Activated CD4-positive, alpha-beta T cell treated with anti-CD3 and anti-CD28 coated beads for 36 hours (primary cell): Measurements from ENCODE around the gene ARHGAP9. TPM values are rescaled to one million over a fixed set of nuclear protein-coding genes. Genes with fewer than 3 reads are reported as not detected.

Experiments used
- ATAC-seq: fragments of 200-7000 bp; cut with Tn5 transposase; one replicate; pipeline ENCODE4 v1.10.0; 2021; ENCODE audit warnings: mild to moderate bottlenecking, moderate library complexity
- CTCF ChIA-PET: fragments of 350-600 bp; sonication (Branson Sonifier 250); formaldehyde crosslinking; loops from one replicate; lab custom pipeline; 2021; ENCODE audit warnings: antibody characterized with exemption; lab: Charles Lee
- POLR2A ChIA-PET: fragments of 350-600 bp; sonication (Branson Sonifier 250); formaldehyde crosslinking; loops from one replicate; lab custom pipeline; 2021; ENCODE audit warnings: antibody characterized with exemption, inconsistent platforms; lab: Charles Lee
- DNase-seq: peaks from one replicate; pipeline ENCODE4 v3.0.0-alpha.2; 2020
- H3K27ac Mint-ChIP-seq: one replicate; pipeline ENCODE4 v1.8.0; 2021; ENCODE audit warnings: mixed read lengths
- H3K27me3 Mint-ChIP-seq: one replicate; pipeline ENCODE4 v1.8.0; 2021; ENCODE audit warnings: mixed read lengths
- H3K36me3 Mint-ChIP-seq: one replicate; pipeline ENCODE4 v1.8.0; 2021; ENCODE audit warnings: low read depth, mixed read lengths
- H3K4me1 Mint-ChIP-seq: one replicate; pipeline ENCODE4 v1.8.0; 2021; ENCODE audit warnings: mixed read lengths
- H3K4me3 Mint-ChIP-seq: one replicate; pipeline ENCODE4 v1.8.0; 2021; ENCODE audit warnings: mild to moderate bottlenecking, moderate library complexity, mixed read lengths
- H3K9me3 Mint-ChIP-seq: one replicate; pipeline ENCODE4 v1.8.0; 2021; ENCODE audit warnings: low read depth, mixed read lengths
- intact Hi-C, 2 experiments: fragments of 100-400 bp; cut with DNase I in 1 of 2; cut with micrococcal nuclease in 1 of 2; formaldehyde crosslinking; loops; one replicate each; pipeline versions ENCODE4 v1.14.2 to v1.15.1; 2022 to 2024; cut with DNase I, micrococcal nuclease
- total RNA-seq, 2 experiments: library from RNA; stranded (reverse); gene quantifications; one replicate each; pipeline ENCODE4 v1.2.3, GENCODE V29; 2021

ARHGAP9 gene
- total RNA-seq, 2 experiments from 2014 or later: 77.7 to 101 TPM

DNA sequence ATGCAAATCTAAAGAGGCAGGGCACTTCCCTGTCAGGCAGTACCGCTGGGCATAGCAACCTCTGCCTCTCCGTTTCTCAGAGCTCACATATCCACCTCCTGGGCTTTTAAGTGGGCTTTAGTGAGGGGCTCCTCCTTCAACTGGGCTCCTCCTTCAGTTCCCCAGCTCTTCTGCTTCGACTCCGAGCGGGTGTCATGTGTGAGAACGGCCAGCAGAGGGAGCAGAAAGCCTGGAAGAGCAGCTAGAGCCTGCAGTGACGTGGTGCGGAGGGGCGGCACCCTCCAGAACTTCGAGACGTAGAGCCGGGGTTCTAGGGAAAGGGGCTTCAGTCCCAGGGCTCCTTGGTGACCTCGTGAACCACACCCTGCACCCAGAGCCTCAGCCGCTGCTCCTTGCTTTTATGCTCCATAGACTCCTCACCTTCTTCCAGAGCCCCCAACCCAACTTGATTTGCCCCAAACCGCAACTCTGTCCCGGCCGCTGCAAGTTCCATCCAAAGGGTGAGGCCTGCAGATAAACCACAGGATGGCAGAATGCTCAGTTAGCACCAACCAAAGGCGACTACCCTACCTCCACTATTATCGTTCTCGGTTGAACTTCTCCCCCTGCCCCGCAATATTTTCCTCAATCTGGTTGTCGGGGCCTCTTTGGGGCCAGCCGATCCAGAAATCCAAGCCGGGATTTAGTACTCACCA lies 20.5 kb downstream of the ARHGAP9 start:
- Mint-ChIP-seq H3K27me3 (peaks cover 4% of the 10 kb centered on the region), H3K4me1 (peaks cover 63% of the 10 kb centered on the region), H3K4me3 (peak overlapping the region; percentile 84), H3K36me3 (no peaks in the 10 kb centered on the region), H3K27ac (peak overlapping the region; percentile 94), H3K9me3 (no peaks in the 10 kb centered on the region)
- intact Hi-C loops: loop anchor here (1.0 to 5.0 kb wide), 9 partner anchors 17 to 286 kb away; partner anchors contain the start of genes R3HDM2 (in 2 of the 2), DDIT3 (in 1 of the 2), MARS1 (in 1 of the 2) and TSPAN31 (in 1 of the 2)
- CTCF ChIA-PET: interaction anchor here (0.6 to 2.2 kb wide), 50 partner anchors 9 to 774 kb away, joined by 3 to 23 read pairs (median 5); partner anchors contain the start of genes ARHGAP9, DCTN2, INHBC and STAT6
- ATAC-seq (peak; percentile 64), DNase-seq (peak; percentile 97)
- POLR2A ChIA-PET: interaction anchor here (0.6 to 1.0 kb wide), 4 partner anchors 16 to 350 kb away, joined by 3 to 4 read pairs (median 3); no protein-coding TSS in a partner anchor

- H3K4me3 Mint-ChIP-seq: peak overlapping the region; percentile 84
Measured at GRCh38 chr12:57458665-57459054, 21.0 kb downstream of the ARHGAP9 start.

GRCh38 chr12:57456737-57457490 lies 22.8 kb downstream of the ARHGAP9 start:
- H3K27me3 Mint-ChIP-seq: peaks cover 4% of the 10 kb centered on the region
- POLR2A ChIA-PET: no interaction called here
- intact Hi-C loops: loop anchor here in 1 of 2 experiments (5.0 kb wide), 1 partner anchor 165 kb away; no protein-coding TSS in a partner anchor
- no peaks in the 10 kb centered on the region for H3K9me3 Mint-ChIP-seq
- no peaks in the 10 kb centered on the region for H3K36me3 Mint-ChIP-seq
- H3K27ac Mint-ChIP-seq: no peak overlapping the region
- H3K4me1 Mint-ChIP-seq: peaks cover 56% of the 10 kb centered on the region
- ATAC-seq (no peak), DNase-seq (no peak)
- no peak overlapping the region for H3K4me3 Mint-ChIP-seq
- CTCF ChIA-PET: interaction anchor here (0.6 to 1.9 kb wide), 9 partner anchors 12 to 228 kb away, joined by 3 to 8 read pairs (median 4); no protein-coding TSS in a partner anchor

More at GRCh38 chr12:57458665-57459054, 21.0 kb downstream of the ARHGAP9 start:
- Mint-ChIP-seq H3K9me3 (no peaks in the 10 kb centered on the region), H3K36me3 (no peaks in the 10 kb centered on the region), H3K4me1 (peaks cover 58% of the 10 kb centered on the region), H3K27me3 (peaks cover 4% of the 10 kb centered on the region), H3K27ac (peak overlapping the region; percentile 94)
- POLR2A ChIA-PET: interaction anchor here (0.6 to 1.0 kb wide), 4 partner anchors 17 to 350 kb away, joined by 3 to 4 read pairs (median 3); no protein-coding TSS in a partner anchor
- ATAC-seq: no peak
- CTCF ChIA-PET: interaction anchor here (0.6 to 2.2 kb wide), 51 partner anchors 8 to 774 kb away, joined by 3 to 23 read pairs (median 5); partner anchors contain the start of genes ARHGAP9, DCTN2, INHBC and STAT6
- DNase-seq: no peak
- intact Hi-C loops: loop anchor here (1.0 to 5.0 kb wide), 9 partner anchors 18 to 286 kb away; partner anchors contain the start of genes R3HDM2 (in 2 of the 2), DDIT3 (in 1 of the 2), MARS1 (in 1 of the 2) and TSPAN31 (in 1 of the 2)

DNA sequence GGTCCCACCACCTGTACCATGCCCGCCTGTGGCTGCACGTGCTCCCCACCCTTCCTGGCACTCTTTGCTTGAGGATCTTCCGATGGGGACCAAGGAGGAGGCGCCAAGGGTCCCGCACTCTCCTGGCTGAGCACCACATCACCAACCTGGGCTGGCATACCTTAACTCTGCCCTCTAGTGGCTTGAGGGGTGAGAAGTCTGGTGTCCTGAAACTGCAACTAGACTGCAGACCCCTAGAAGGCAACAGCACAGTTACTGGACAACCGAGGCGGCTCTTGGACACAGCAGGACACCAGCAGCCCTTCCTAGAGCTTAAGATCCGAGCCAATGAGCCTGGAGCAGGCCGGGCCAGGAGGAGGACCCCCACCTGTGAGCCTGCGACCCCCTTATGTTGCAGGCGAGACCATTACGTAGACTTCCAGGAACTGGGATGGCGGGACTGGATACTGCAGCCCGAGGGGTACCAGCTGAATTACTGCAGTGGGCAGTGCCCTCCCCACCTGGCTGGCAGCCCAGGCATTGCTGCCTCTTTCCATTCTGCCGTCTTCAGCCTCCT lies 23.4 kb downstream of the ARHGAP9 start:
- H3K27ac Mint-ChIP-seq: peak overlapping the region; percentile 66

DNA sequence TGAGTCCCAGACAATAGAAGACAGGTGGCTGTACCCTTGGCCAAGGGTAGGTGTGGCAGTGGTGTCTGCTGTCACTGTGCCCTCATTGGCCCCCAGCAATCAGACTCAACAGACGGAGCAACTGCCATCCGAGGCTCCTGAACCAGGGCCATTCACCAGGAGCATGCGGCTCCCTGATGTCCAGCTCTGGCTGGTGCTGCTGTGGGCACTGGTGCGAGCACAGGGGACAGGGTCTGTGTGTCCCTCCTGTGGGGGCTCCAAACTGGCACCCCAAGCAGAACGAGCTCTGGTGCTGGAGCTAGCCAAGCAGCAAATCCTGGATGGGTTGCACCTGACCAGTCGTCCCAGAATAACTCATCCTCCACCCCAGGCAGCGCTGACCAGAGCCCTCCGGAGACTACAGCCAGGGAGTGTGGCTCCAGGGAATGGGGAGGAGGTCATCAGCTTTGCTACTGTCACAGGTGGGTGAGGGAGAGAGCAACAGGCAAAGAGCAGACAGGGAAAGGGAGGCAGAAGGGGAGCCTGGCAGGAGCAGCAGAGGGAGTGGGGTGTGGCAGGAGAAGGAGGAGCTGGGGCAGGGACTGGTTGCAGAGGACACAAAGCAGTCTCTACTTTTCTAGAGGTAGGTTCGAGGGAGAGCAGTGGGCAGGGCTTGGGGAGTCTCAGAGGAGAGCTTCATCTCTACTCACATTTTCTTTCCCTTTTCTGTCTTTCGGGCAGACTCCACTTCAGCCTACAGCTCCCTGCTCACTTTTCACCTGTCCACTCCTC lies 24.1 kb downstream of the ARHGAP9 start:
- H3K27ac Mint-ChIP-seq: peak overlapping the region; percentile 67
- intact Hi-C loops: loop anchor here in 1 of 2 experiments (5.0 kb wide), 1 partner anchor 167 kb away; no protein-coding TSS in a partner anchor
- peaks cover 47% of the 10 kb centered on the region for H3K4me1 Mint-ChIP-seq
- POLR2A ChIA-PET: interaction anchor here (0.6 to 0.9 kb wide), 4 partner anchors 16 to 702 kb away, joined by 3 to 10 read pairs (median 4); no protein-coding TSS in a partner anchor
- peaks cover 4% of the 10 kb centered on the region for H3K27me3 Mint-ChIP-seq
- H3K9me3 Mint-ChIP-seq: no peaks in the 10 kb centered on the region
- peak overlapping the region; percentile 69 for H3K4me3 Mint-ChIP-seq
- H3K36me3 Mint-ChIP-seq: no peaks in the 10 kb centered on the region
- CTCF ChIA-PET: interaction anchor here (0.5 to 2.7 kb wide), 37 partner anchors 10 to 228 kb away, joined by 3 to 13 read pairs (median 3); partner anchors contain the start of gene ARHGAP9
- peak; percentile 7 for ATAC-seq
- peak; percentile 33 for DNase-seq

More for the DNA sequence above, 23.4 kb downstream of the ARHGAP9 start:
- peak overlapping the region; percentile 69 for H3K4me3 Mint-ChIP-seq
- H3K9me3 Mint-ChIP-seq: no peaks in the 10 kb centered on the region
- peaks cover 4% of the 10 kb centered on the region for H3K27me3 Mint-ChIP-seq
- H3K4me1 Mint-ChIP-seq: peaks cover 52% of the 10 kb centered on the region
- H3K36me3 Mint-ChIP-seq: no peaks in the 10 kb centered on the region
- ChIA-PET CTCF (interaction anchor here (0.5 to 2.7 kb wide), 25 partner anchors 9 to 229 kb away, joined by 3 to 13 read pairs (median 4); partner anchors contain the start of gene ARHGAP9), POLR2A (interaction anchor here (0.6 to 0.7 kb wide), 2 partner anchors 91 to 703 kb away, joined by 3 to 10 read pairs; no protein-coding TSS in a partner anchor)
- DNase-seq (peak; percentile 74), ATAC-seq (peak; percentile 34)
- intact Hi-C loops: loop anchor here in 1 of 2 experiments (5.0 kb wide), 1 partner anchor 166 kb away; no protein-coding TSS in a partner anchor

GRCh38 chr12:57454566-57455373 lies 24.9 kb downstream of the ARHGAP9 start, which contains the start of gene INHBE:
Gene INHBE, plus strand, starts transcription at chr12:57455307. Its CDS starts 230 bp downstream, at chr12:57455537.
- intact Hi-C loops: loop anchor here in 1 of 2 experiments (5.0 kb wide), 1 partner anchor 168 kb away; no protein-coding TSS in a partner anchor
- no peaks in the 10 kb centered on the region for H3K9me3 Mint-ChIP-seq
- DNase-seq (peak; percentile 61), ATAC-seq (no peak)
- no peaks in the 10 kb centered on the region for H3K36me3 Mint-ChIP-seq
- H3K27ac Mint-ChIP-seq: peak within 1 kb of the TSS; percentile 77
- ChIA-PET POLR2A (interaction anchor here (0.6 to 0.9 kb wide), 2 partner anchors 17 to 421 kb away, joined by 4 read pairs; no protein-coding TSS in a partner anchor), CTCF (interaction anchor here (0.6 to 4.8 kb wide), 29 partner anchors 8 to 241 kb away, joined by 3 to 63 read pairs (median 4); partner anchors contain the start of gene ARHGAP9)
- H3K4me1 Mint-ChIP-seq: peaks cover 42% of the 10 kb centered on the region
- peak within 1 kb of the TSS; percentile 69 for H3K4me3 Mint-ChIP-seq
- H3K27me3 Mint-ChIP-seq: no peaks in the 10 kb centered on the region

- no peaks in the 10 kb centered on the region for H3K27me3 Mint-ChIP-seq
- ATAC-seq: no peak
- H3K27ac Mint-ChIP-seq: peak overlapping the region; percentile 77
- H3K4me3 Mint-ChIP-seq: peak overlapping the region; percentile 49
- no peak for DNase-seq
- CTCF ChIA-PET: interaction anchor here (0.8 to 4.8 kb wide), 15 partner anchors 9 to 240 kb away, joined by 3 to 63 read pairs (median 4); no protein-coding TSS in a partner anchor
- intact Hi-C loops: no loop called here
- H3K9me3 Mint-ChIP-seq: no peaks in the 10 kb centered on the region
- no peaks in the 10 kb centered on the region for H3K36me3 Mint-ChIP-seq
- peaks cover 40% of the 10 kb centered on the region for H3K4me1 Mint-ChIP-seq
- POLR2A ChIA-PET: no interaction called here
Measured at GRCh38 chr12:57454213-57454565, 25.5 kb downstream of the ARHGAP9 start.

- H3K36me3 Mint-ChIP-seq: no peaks in the 10 kb centered on the region
- ATAC-seq (peak; percentile 45), DNase-seq (peak; percentile 81)
- H3K27ac Mint-ChIP-seq: peak overlapping the region; percentile 47
- POLR2A ChIA-PET: interaction anchor here (0.5 to 1.4 kb wide), 2 partner anchors 65 to 67 kb away, joined by 3 to 4 read pairs; no protein-coding TSS in a partner anchor
- H3K4me1 Mint-ChIP-seq: peaks cover 31% of the 10 kb centered on the region
- intact Hi-C loops: loop anchor here (1.0 to 2.0 kb wide), 5 partner anchors 146 to 240 kb away; no protein-coding TSS in a partner anchor
- no peaks in the 10 kb centered on the region for H3K27me3 Mint-ChIP-seq
- CTCF ChIA-PET: interaction anchor here (0.6 to 4.8 kb wide), 44 partner anchors 8 to 239 kb away, joined by 3 to 63 read pairs (median 4); partner anchors contain the start of gene INHBC
- H3K4me3 Mint-ChIP-seq: peak overlapping the region; percentile 31
- H3K9me3 Mint-ChIP-seq: no peaks in the 10 kb centered on the region
Measured at GRCh38 chr12:57452937-57453509, 26.6 kb downstream of the ARHGAP9 start.
